Activated T-cell treated with anti-CD3 and anti-CD28 coated beads, Interleukin-2, amount 50 U/mL, for 48 hours (primary cell): ENCODE measurements around the gene RAB9A.
"Not testable (repeated sequence)": the region's sequence is repeated elsewhere in the genome, so short reads cannot be mapped to it uniquely, and the experiment has no call there.

Experiments
- DNase-seq, 2 experiments: peaks; one replicate each; pipeline ENCODE4 v3.0.0-alpha.2; 2020

RAB9A gene

GRCh38 chrX:13670197-13670596, 18.7 kb upstream of the RAB9A start:
- no peak for DNase-seq

GRCh38 chrX:13673016-13673415, 15.9 kb upstream of the RAB9A start:
- DNase-seq = no peak

GRCh38 chrX:13676885-13677284, 12.0 kb upstream of the RAB9A start:
- no peak for DNase-seq

GRCh38 chrX:13679700-13680099, 9.2 kb upstream of the RAB9A start:
- DNase-seq = not testable (repeated sequence)

- DNase-seq = no peak
Observed at GRCh38 chrX:13681595-13681994, 7.3 kb upstream of the RAB9A start.

GRCh38 chrX:13684361-13684760, 4.6 kb upstream of the RAB9A start:
- no peak for DNase-seq

- DNase-seq = no peak
Observed at GRCh38 chrX:13685126-13685763, 3.7 kb upstream of the RAB9A start.

- no peak for DNase-seq
Observed at GRCh38 chrX:13687203-13687602, 1.7 kb upstream of the RAB9A start.

- no peak for DNase-seq
Observed at GRCh38 chrX:13688384-13688957, 457 bp upstream of the RAB9A start.

GRCh38 chrX:13689741-13690211, 848 bp downstream of the RAB9A start:
- no peak for DNase-seq

- DNase-seq = no peak
Observed at GRCh38 chrX:13690836-13691235, 1.9 kb downstream of the RAB9A start.

- no peak for DNase-seq
Observed at GRCh38 chrX:13691841-13692371, 3.0 kb downstream of the RAB9A start.

- DNase-seq = no peak
Observed at GRCh38 chrX:13692771-13693231, 3.9 kb downstream of the RAB9A start.

GRCh38 chrX:13693341-13693961, 4.5 kb downstream of the RAB9A start:
- DNase-seq = no peak

- no peak for DNase-seq
Observed at GRCh38 chrX:13694359-13694758, 5.4 kb downstream of the RAB9A start.

GRCh38 chrX:13694983-13695382, 6.1 kb downstream of the RAB9A start:
- no peak for DNase-seq

- DNase-seq = no peak
Observed at GRCh38 chrX:13695601-13696115, 6.7 kb downstream of the RAB9A start.

GRCh38 chrX:13697455-13697854, 8.5 kb downstream of the RAB9A start:
- no peak for DNase-seq

- DNase-seq = no peak
Observed at GRCh38 chrX:13697976-13698375, 9.0 kb downstream of the RAB9A start.

GRCh38 chrX:13698432-13698831, 9.5 kb downstream of the RAB9A start:
- no peak for DNase-seq

- DNase-seq = no peak
Observed at GRCh38 chrX:13699183-13699826, 10.4 kb downstream of the RAB9A start.

- no peak for DNase-seq
Observed at GRCh38 chrX:13700380-13700779, 11.5 kb downstream of the RAB9A start.

- DNase-seq = no peak
Observed at GRCh38 chrX:13702111-13702789, 13.3 kb downstream of the RAB9A start.
